ENCODE data around the gene SAMD10.
"Not testable (repeated sequence)": the region's sequence is repeated elsewhere in the genome, so short reads cannot be mapped to it uniquely, and the experiment has no call there.

Gene SAMD10

DNA sequence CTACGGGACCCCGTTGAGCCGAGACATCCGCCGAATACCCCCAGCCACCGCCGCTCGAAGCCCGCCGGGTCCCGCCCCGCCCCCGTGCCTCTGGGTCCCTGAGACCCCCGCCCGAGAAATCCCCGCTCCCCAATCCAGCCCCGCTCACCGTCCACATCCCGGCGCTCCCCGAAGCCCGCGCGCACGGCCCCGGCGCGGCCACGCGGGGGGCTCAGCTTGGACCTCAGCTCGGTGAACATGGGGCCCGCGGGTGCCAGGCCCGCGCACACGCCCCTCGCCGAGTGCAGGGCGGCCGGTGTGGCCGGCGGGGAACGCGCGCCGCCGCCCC, 249 bp downstream of the SAMD10 start:
- Histone ChIP-seq H3K9me3 (ENCODE audit: low read depth, low read length) (no peaks in the 10 kb centered on the region), H3K36me3 (ENCODE audit: insufficient read depth, low read length) (peaks cover 8% of the 10 kb centered on the region; the same call in 1 of the 2 replicates), H3K9ac (ENCODE audit: insufficient read length) (peak overlapping the region; percentile 59), H3K4me3 (peak overlapping the region; percentile 97), H3K27ac (no peak overlapping the region)
- TF ChIP-seq FOXP2 (optimal IDR thresholded peaks at IDR 0.05; ENCODE audit: control extremely low read depth, extremely low read length, insufficient read depth), result no peak
- TF ChIP-seq EZH2 (IDR thresholded peaks at IDR 0.05), result no peak
- TF ChIP-seq POLR2AphosphoS5 (IDR thresholded peaks at IDR 0.05; ENCODE audit: borderline replicate concordance, low read depth, low read length), result no peak
- no peak for DNase-seq (ENCODE audit: low read depth, low spot score)

DNA sequence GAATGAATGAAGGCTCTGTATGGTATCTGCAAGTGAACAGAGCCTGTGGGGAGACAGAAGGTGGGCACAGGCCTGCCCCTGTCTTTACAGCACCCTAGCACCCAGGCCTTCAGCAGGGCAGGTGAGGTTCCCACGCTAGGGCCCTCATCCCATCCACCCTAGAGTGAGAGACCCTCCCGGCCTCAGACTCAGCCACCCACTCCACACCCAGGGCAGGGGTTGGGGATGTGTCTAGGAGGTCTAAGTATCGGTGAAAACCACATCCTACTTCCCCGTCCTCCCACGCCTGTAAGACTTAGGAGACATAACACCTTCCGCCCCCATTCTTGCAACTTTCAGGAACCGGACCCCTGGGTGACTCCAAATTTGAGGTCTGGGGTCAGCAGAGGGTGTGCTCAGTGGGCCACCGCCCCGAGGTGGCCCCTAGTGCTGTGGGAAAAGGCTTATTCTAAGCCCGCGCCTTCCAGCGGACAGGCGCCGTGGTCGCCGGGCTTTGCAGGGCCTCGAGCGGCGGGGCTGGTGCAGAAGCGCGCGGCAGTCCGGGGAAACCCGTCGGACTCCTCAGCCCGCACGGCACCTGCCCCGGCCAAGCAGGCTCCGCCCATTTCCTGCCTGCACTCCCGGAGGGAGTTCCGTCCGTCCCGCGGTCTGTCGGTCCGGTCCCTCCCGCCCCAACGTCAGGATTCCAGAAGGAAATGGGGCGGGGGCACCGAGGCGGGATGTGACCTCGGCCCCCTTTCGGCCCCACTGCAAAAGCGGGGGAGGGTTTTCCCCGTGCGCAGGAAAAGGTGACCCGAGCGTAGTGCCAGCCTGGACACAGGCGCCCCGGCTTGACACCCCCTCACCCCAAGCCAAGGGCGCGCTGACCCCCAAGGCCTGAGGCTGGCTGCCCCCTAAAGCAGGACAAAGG, 868 bp downstream of the SAMD10 start:
- no peak for DNase-seq (ENCODE audit: low read depth, low spot score)
- TF ChIP-seq POLR2AphosphoS5 (IDR thresholded peaks at IDR 0.05; ENCODE audit: borderline replicate concordance, low read depth, low read length) (0 out of 2 replicates have a peak, but pooled peaks have one; percentile 25), EZH2 (IDR thresholded peaks at IDR 0.05) (no peak), FOXP2 (optimal IDR thresholded peaks at IDR 0.05; ENCODE audit: control extremely low read depth, extremely low read length, insufficient read depth) (no peak)
- Histone ChIP-seq H3K36me3 (ENCODE audit: insufficient read depth, low read length) (peaks cover 8% of the 10 kb centered on the region; the same call in 1 of the 2 replicates), H3K27ac (no peak overlapping the region), H3K4me3 (peak overlapping the region; percentile 97), H3K9me3 (ENCODE audit: low read depth, low read length) (no peaks in the 10 kb centered on the region), H3K9ac (ENCODE audit: insufficient read length) (peak overlapping the region; percentile 59)

DNA sequence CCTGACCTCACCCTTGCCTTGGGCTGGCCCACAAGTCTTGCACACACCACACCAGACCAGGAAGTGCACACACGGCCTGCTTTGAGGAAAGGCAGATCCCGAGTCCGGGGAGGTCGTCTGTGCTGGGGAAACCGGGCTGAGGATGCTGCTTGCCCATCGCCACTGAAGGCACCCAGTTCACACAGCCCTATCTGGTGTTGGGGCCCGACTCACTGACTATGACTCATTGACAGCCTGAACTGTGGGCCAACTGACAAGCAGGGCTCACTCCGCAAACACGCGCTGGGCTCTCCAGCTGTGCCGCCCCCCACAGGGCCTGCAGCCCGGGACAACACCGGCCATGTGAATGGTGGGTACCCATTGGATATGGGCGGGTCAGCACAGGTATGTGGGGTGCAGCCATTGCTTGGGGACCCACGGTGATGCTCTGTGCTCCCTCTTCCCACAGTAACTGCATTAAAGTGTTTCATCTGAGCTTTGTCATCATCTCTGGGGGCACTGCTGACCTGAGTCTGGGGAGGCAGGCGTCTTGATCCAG, 1.6 kb downstream of the SAMD10 start:
- H3K27ac ChIP-seq, result no peak overlapping the region
- TF ChIP-seq POLR2AphosphoS5 (IDR thresholded peaks at IDR 0.05; ENCODE audit: borderline replicate concordance, low read depth, low read length) (no peak), EZH2 (IDR thresholded peaks at IDR 0.05) (no peak), FOXP2 (optimal IDR thresholded peaks at IDR 0.05; ENCODE audit: control extremely low read depth, extremely low read length, insufficient read depth) (no peak)
- no peaks in the 10 kb centered on the region for H3K9me3 ChIP-seq (ENCODE audit: low read depth, low read length)
- no peak overlapping the region for H3K9ac ChIP-seq (ENCODE audit: insufficient read length)
- no peak overlapping the region for H3K4me3 ChIP-seq
- H3K36me3 ChIP-seq (ENCODE audit: insufficient read depth, low read length), result peaks cover 5% of the 10 kb centered on the region; the same call in 1 of the 2 replicates
- no peak for DNase-seq (ENCODE audit: low read depth, low spot score)

DNA sequence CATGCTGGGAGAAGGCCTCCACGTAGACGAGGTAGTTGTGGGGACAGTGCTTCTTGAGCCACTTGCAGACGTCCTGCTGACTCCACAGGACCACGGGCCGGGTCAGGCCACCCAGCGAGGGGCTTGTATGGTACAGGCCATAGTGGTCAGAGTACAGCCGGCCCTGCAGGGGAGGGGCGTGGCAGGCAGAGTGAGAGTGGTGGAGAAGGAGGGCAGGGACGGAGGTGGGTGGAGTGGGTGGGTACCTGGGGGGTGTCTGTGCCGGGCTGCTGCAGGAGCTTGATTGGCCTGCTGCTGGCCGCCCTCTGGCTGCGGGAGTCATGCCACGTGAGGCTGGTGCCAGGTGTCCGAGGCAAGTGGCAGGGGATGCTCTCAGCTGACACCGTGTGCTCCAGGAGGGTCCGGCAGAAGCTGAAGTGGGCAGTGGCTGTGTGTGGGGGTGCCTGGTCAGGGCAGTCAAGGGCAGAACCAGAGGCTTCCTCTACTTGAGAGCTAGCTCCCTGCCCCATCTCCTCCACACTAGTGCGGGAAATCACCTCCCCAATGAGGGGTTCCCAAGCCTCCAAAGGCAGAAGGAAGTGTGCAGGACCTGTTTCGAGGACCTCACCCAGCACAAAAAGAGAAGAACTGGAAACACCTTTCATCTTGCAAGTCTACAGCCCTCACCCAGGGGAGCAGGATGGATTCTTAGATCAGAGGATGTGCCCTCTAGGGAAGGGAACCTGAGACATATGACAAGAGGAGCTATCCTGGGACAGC, 2.3 kb downstream of the SAMD10 start:
- no peak for DNase-seq (ENCODE audit: low read depth, low spot score)
- Histone ChIP-seq H3K4me3 (no peak overlapping the region), H3K27ac (no peak overlapping the region), H3K9me3 (ENCODE audit: low read depth, low read length) (no peaks in the 10 kb centered on the region), H3K9ac (ENCODE audit: insufficient read length) (no peak overlapping the region), H3K36me3 (ENCODE audit: insufficient read depth, low read length) (no peaks in the 10 kb centered on the region)
- TF ChIP-seq EZH2 (IDR thresholded peaks at IDR 0.05) (no peak), POLR2AphosphoS5 (IDR thresholded peaks at IDR 0.05; ENCODE audit: borderline replicate concordance, low read depth, low read length) (no peak), FOXP2 (optimal IDR thresholded peaks at IDR 0.05; ENCODE audit: control extremely low read depth, extremely low read length, insufficient read depth) (no peak)

DNA sequence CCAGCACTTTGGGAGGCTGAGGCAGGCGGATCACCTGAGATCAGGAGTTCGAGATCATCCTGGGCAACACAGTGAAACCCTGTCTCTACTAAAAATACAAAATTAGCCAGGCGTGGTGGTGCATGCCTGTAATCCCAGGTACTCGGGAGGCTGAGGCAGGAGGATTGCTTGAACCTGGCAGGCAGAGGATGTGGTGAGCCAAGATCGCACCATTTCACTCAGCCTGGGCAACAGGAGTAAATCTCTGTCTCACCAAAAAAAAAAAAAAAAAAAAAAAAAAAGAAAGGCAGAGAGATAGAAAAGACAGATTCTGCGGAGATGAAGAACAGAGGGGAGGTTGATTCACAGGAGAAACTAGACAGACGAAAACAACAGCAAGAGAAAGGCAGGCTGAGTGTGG, 2.9 kb downstream of the SAMD10 start:
- DNase-seq (ENCODE audit: low read depth, low spot score); H3K9ac ChIP-seq (ENCODE audit: insufficient read length); H3K4me3 ChIP-seq; H3K9me3 ChIP-seq (ENCODE audit: low read depth, low read length); H3K27ac ChIP-seq; H3K36me3 ChIP-seq (ENCODE audit: insufficient read depth, low read length): not testable (repeated sequence)

DNA sequence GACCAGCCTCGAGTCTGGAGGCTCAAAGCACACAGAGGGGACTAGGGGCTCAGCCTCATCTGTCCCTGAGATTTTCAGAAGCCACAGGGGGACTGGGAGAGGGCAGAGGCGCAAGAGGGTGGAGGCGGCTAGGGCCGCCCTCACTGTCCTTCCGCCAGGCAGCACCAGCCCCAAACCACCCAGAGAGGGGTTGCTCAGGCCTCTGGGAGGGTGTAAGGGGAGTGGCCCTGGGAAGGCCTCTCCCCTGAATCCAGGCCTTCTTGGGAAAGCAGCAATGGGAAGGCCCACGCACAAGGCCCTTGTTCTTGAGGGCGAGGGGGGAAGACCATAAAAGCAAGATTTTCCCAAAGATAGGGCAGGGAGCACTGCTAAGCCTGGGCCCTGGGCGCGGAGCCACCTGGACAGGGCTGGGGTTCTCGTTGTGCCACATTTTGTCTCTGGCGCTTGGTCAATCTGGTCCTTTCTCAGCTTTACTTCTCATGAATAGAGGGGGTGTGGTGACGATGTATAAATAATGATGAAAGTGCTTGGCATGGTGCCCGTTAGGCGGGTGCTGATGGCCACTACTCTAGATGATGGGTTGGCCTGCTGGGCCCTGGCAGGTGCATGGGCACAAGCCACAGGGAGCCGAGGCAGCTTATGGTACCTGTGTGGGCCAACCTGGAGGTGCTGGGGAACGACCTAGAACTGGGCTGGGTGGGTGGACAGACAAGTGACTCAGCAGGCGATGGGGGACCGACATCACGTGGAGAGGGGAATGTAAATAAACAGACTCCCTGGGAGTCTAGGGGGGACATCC, 4.8 kb downstream of the SAMD10 start:
- Histone ChIP-seq H3K9ac (ENCODE audit: insufficient read length) (no peak overlapping the region), H3K36me3 (ENCODE audit: insufficient read depth, low read length) (no peaks in the 10 kb centered on the region), H3K9me3 (ENCODE audit: low read depth, low read length) (no peaks in the 10 kb centered on the region), H3K27ac (no peak overlapping the region), H3K4me3 (no peak overlapping the region)
- TF ChIP-seq POLR2AphosphoS5 (IDR thresholded peaks at IDR 0.05; ENCODE audit: borderline replicate concordance, low read depth, low read length) (no peak), EZH2 (IDR thresholded peaks at IDR 0.05) (no peak), FOXP2 (optimal IDR thresholded peaks at IDR 0.05; ENCODE audit: control extremely low read depth, extremely low read length, insufficient read depth) (no peak)
- no peak for DNase-seq (ENCODE audit: low read depth, low spot score)

DNA sequence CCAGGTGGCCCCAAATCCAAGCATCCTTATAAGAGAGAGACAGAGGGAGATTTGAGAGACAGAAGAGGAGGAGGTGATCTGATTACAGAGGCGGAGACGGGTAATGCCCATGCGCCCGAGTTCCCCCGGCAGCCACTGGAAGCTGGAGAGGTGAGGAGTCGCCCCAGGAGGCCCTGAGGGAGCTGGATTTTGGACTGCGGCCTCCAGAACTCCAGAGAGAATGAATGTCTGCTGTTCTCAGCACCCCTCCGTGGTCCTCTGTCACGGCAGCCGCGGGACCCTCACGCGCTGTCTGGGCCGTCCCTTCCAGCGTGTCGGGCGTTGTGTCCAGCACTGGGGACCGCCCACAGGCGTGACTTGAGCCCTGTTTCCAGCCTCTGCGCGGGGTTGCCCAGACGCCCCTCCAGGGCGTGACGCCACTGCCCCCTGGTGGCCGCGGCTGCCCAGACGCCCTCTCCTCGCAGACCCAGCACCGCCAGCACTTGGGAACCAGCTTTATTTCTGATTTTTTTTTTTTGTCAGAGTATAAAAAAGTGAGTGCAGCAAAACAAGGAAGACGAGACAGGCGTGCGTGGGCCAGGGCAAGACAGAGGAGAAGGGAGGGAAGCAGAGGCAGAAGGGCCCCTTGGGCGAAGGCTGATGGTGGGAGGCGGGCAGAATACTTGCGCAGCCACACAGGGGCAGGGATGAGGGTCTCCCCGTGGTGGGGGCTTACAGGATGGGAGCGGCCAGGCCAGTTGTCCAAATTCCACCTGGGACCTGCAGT, 5.6 kb downstream of the SAMD10 start:
- Histone ChIP-seq H3K27ac (no peak overlapping the region), H3K4me3 (no peak overlapping the region), H3K36me3 (ENCODE audit: insufficient read depth, low read length) (no peaks in the 10 kb centered on the region), H3K9me3 (ENCODE audit: low read depth, low read length) (no peaks in the 10 kb centered on the region), H3K9ac (ENCODE audit: insufficient read length) (no peak overlapping the region)
- DNase-seq (ENCODE audit: low read depth, low spot score), result no peak
- TF ChIP-seq EZH2 (IDR thresholded peaks at IDR 0.05) (no peak), POLR2AphosphoS5 (IDR thresholded peaks at IDR 0.05; ENCODE audit: borderline replicate concordance, low read depth, low read length) (no peak), FOXP2 (optimal IDR thresholded peaks at IDR 0.05; ENCODE audit: control extremely low read depth, extremely low read length, insufficient read depth) (no peak)

All from SK-N-MC (cell line).